DOHH2 (cell line): ENCODE measurements around the gene MRPL55.

Source experiments
- CTCF ChIP-seq: fragments of 200-600 bp; sonication (generic); IDR thresholded peaks from one replicate; pipeline ENCODE4 v1.5.1; 2014; ENCODE audit warnings: antibody characterized with exemption, mild to moderate bottlenecking, low read depth, low read length; ENCODE audit not compliant: poor library complexity, severe bottlenecking
- EZH2phosphoT487 ChIP-seq: fragments of 200-600 bp; sonication (generic); IDR thresholded peaks from 2 replicates; pipeline ENCODE4 v1.6.1; 2017; ENCODE audit warnings: borderline replicate concordance, mild to moderate bottlenecking, antibody characterized with exemption, low read length, moderate library complexity, mixed read lengths

GRCh38 chr1:228085287-228085951 is 23.7 kb downstream of the MRPL55 start:
- TF ChIP-seq CTCF: no peak
- TF ChIP-seq EZH2phosphoT487: no peak
